ENCODE data around the gene OPALIN. TPM values are rescaled to one million over a fixed set of nuclear protein-coding genes. Genes with fewer than 3 reads are reported as not detected.

Gene OPALIN
- total and polyA plus RNA-seq, 9 of the 15 experiments (the other 6 are each of a cell fraction or from before 2014, with no cell fraction given), result not detected

DNA sequence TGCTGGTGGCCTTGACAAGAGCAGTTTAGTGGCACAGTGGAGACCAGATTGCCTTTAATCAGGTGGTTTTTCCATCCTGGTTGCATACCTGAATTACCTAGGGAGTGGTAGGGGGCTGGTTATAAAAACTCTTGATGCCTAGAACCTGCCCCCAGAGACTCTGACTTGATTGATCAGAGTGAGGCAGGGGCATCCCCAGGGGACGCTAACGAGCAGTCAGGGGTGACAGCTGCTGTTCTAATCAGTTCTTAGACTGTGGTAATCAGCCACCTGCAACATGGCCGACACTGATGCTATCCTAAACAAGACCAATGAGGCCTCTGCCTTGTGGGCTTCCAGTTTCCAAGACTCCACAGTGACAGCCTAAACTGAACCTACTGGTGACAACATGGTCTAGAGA lies 2.0 kb upstream of the OPALIN start:
- FAIRE-seq (no peak), DNase-seq (ENCODE audit: extremely low read depth in 1 of 4, low spot score in 3 of 4) (no peak), ATAC-seq (no peak)
- CTCF ChIA-PET (ENCODE audit: low intra/inter-chr PET ratio), result no interaction called here
- Histone ChIP-seq H3K9ac (ENCODE audit: insufficient read depth in 1 of 2, low read depth in 2 of 2, low read length in 2 of 2) (no peak overlapping the region), H3K4me3 (no peak overlapping the region), H4K20me1 (replicated peaks; ENCODE audit: control insufficient read depth, insufficient read depth, low read length) (no peaks in the 10 kb centered on the region), H3K9me3 (replicated peaks; ENCODE audit: control insufficient read depth, insufficient read depth, low read depth, low read length) (no peaks in the 10 kb centered on the region), H3K27ac (ENCODE audit: extremely low read depth, low read depth, low read length) (no peak overlapping the region), H3K36me3 (ENCODE audit: control insufficient read depth, insufficient read depth, low read length) (no peaks in the 10 kb centered on the region), H3K27me3 (ENCODE audit: control insufficient read depth in 2 of 2, insufficient read depth in 2 of 2, low read length in 2 of 2) (peaks cover 0 to 28% of the 10 kb centered on the region in 2 experiments; a peak in 2 of 5 replicates), H3K79me2 (ENCODE audit: control insufficient read depth, insufficient read depth, low read length) (no peaks in the 10 kb centered on the region), H2AFZ (ENCODE audit: low read depth, low read length) (no peak overlapping the region), H3K4me1 (replicated peaks in 1 of 2; ENCODE audit: control insufficient read depth in 2 of 2, insufficient read depth in 2 of 2, low read length in 2 of 2) (no peaks in the 10 kb centered on the region), H3K4me2 (ENCODE audit: insufficient read depth, low read length) (no peak overlapping the region), H3K9me1 (ENCODE audit: control insufficient read depth, insufficient read depth, low read length) (no peaks in the 10 kb centered on the region)
- POLR2A ChIA-PET, result interaction anchor here (0.6 kb wide), 1 partner anchor 813 kb away, joined by 3 read pairs; no protein-coding TSS in a partner anchor
- no TSS peak for BruUV-seq (replicated peaks)
- in situ Hi-C loops (cut with MboI), result no loop called here
- 0% methylated on average over 3 of the region's 3 CpGs for WGBS (ENCODE audit: insufficient coverage, low coverage, missing lambda C conversion rate)
- intact Hi-C loops (cut with micrococcal nuclease), result no loop called here
- TF ChIP-seq EWSR1 (IDR thresholded peaks at IDR 0.05; ENCODE audit: borderline replicate concordance, low read depth, partially characterized antibody), result no peak
- no peak for TF ChIP-seq CREM (IDR thresholded peaks at IDR 0.05; ENCODE audit: low read depth)
- TF ChIP-seq ETS2 (tag; IDR thresholded peaks at IDR 0.05; ENCODE audit: borderline replicate concordance, poor library complexity, severe bottlenecking), result no peak
- TF ChIP-seq, protein P1, sequence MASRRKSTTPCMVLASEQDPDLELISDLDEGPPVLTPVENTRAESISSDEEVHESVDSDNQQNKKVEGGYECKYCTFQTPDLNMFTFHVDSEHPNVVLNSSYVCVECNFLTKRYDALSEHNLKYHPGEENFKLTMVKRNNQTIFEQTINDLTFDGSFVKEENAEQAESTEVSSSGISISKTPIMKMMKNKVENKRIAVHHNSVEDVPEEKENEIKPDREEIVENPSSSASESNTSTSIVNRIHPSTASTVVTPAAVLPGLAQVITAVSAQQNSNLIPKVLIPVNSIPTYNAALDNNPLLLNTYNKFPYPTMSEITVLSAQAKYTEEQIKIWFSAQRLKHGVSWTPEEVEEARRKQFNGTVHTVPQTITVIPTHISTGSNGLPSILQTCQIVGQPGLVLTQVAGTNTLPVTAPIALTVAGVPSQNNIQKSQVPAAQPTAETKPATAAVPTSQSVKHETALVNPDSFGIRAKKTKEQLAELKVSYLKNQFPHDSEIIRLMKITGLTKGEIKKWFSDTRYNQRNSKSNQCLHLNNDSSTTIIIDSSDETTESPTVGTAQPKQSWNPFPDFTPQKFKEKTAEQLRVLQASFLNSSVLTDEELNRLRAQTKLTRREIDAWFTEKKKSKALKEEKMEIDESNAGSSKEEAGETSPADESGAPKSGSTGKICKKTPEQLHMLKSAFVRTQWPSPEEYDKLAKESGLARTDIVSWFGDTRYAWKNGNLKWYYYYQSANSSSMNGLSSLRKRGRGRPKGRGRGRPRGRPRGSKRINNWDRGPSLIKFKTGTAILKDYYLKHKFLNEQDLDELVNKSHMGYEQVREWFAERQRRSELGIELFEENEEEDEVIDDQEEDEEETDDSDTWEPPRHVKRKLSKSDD (conservative IDR thresholded peaks at IDR 0.05; ENCODE audit: low read length), result no peak
- TF ChIP-seq KDM1A (IDR thresholded peaks at IDR 0.05), result no peak
- no peak for TF ChIP-seq GATAD2A (IDR thresholded peaks at IDR 0.05)
- TF ChIP-seq ZBED1 (IDR thresholded peaks at IDR 0.05), result no peak
- no peak for TF ChIP-seq CC2D1A (IDR thresholded peaks at IDR 0.05)
- no peak for TF ChIP-seq SRF (CRISPR knock-in tag; IDR thresholded peaks at IDR 0.05)
- TF ChIP-seq SMAD3 (CRISPR knock-in tag; conservative IDR thresholded peaks at IDR 0.05), result no peak
- no peak for TF ChIP-seq RBM25 (IDR thresholded peaks at IDR 0.05; ENCODE audit: low read depth, low read length, severe bottlenecking)
- TF ChIP-seq ZNF668 (CRISPR knock-in tag; IDR thresholded peaks at IDR 0.05), result no peak
- TF ChIP-seq, protein P2, sequence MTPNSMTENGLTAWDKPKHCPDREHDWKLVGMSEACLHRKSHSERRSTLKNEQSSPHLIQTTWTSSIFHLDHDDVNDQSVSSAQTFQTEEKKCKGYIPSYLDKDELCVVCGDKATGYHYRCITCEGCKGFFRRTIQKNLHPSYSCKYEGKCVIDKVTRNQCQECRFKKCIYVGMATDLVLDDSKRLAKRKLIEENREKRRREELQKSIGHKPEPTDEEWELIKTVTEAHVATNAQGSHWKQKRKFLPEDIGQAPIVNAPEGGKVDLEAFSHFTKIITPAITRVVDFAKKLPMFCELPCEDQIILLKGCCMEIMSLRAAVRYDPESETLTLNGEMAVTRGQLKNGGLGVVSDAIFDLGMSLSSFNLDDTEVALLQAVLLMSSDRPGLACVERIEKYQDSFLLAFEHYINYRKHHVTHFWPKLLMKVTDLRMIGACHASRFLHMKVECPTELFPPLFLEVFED (CRISPR knock-in tag; conservative IDR thresholded peaks at IDR 0.05), result no peak
- no peak for TF ChIP-seq LARP7 (IDR thresholded peaks at IDR 0.05)
- no peak for TF ChIP-seq MEF2D (tag; conservative IDR thresholded peaks at IDR 0.05; ENCODE audit: low read depth)
- no peak for TF ChIP-seq CBX1 (IDR thresholded peaks at IDR 0.05; ENCODE audit: low read depth)
- TF ChIP-seq, protein P3, sequence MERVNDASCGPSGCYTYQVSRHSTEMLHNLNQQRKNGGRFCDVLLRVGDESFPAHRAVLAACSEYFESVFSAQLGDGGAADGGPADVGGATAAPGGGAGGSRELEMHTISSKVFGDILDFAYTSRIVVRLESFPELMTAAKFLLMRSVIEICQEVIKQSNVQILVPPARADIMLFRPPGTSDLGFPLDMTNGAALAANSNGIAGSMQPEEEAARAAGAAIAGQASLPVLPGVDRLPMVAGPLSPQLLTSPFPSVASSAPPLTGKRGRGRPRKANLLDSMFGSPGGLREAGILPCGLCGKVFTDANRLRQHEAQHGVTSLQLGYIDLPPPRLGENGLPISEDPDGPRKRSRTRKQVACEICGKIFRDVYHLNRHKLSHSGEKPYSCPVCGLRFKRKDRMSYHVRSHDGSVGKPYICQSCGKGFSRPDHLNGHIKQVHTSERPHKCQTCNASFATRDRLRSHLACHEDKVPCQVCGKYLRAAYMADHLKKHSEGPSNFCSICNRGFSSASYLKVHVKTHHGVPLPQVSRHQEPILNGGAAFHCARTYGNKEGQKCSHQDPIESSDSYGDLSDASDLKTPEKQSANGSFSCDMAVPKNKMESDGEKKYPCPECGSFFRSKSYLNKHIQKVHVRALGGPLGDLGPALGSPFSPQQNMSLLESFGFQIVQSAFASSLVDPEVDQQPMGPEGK (CRISPR knock-in tag; IDR thresholded peaks at IDR 0.05; ENCODE audit: borderline replicate concordance), result no peak
- TF ChIP-seq SREBF2 (CRISPR knock-in tag; IDR thresholded peaks at IDR 0.05), result no peak

All from K562 (cell line).